Large intestine (tissue), 3 donors: ENCODE data around the gene HMGB2. TPM values are rescaled to one million over a fixed set of nuclear protein-coding genes. Genes with fewer than 3 reads are reported as not detected.

Source experiments
- DNase-seq, 2 donors: peaks; one replicate each; pipeline versions ENCODE4 v3.0.0 to v3.0.0-alpha.2; 2013
- H3K27ac ChIP-seq: one replicate; pipeline ENCODE4 v1.5.1; 2013; ENCODE audit warnings: low read length
- H3K27me3 ChIP-seq: 2 replicates; pipeline ENCODE4 v1.6.1; 2013; ENCODE audit warnings: low read length; ENCODE audit not compliant: control insufficient read depth, insufficient read depth
- H3K36me3 ChIP-seq: 2 replicates; pipeline ENCODE4 v1.6.1; 2013; ENCODE audit warnings: low read length; ENCODE audit not compliant: control insufficient read depth, insufficient read depth
- H3K4me1 ChIP-seq: one replicate; pipeline ENCODE4 v1.6.1; 2013; ENCODE audit warnings: low read length; ENCODE audit not compliant: control insufficient read depth, insufficient read depth
- H3K4me3 ChIP-seq: one replicate; pipeline ENCODE4 v1.5.1; 2013; ENCODE audit warnings: low read length
- H3K9me3 ChIP-seq: one replicate; pipeline ENCODE4 v1.6.1; 2013; ENCODE audit warnings: mild to moderate bottlenecking, low read depth, low read length, moderate library complexity; ENCODE audit not compliant: control insufficient read depth
- WGBS: methylation state at CpG from one replicate; pipeline ENCODE4 v1.1.5; 2013; ENCODE audit warnings: low lambda C conversion rate; ENCODE audit not compliant: insufficient coverage; 5-methylcytosine and 5-hydroxymethylcytosine counted together
- polyA plus RNA-seq: library from polyadenylated mRNA; unstranded; fragments of 120-200 nt; gene quantifications from one replicate; pipeline ENCODE4 v1.2.1, GENCODE V29; 2013

HMGB2 gene
- polyA plus RNA-seq, 1 donor, result 172 TPM

DNA sequence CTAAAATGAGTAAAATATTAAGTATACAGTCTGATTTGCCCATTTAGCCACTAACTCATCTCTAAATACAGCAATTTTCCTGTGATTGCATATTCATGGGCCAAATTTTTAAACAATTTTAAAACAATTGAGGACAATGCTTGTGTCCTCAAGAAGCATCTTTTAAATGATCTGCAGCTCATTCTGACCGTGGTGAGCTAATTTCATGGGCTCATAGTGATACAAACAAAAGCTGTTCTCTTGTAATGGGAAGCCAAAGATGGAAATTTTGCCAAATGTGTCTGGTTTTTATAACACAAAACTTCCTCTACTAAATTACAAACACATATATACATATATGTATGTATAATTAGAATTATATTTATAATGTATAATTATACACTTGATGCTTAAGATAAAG is 39.7 kb downstream of the HMGB2 start:
- no peak overlapping the region for H3K27ac ChIP-seq
- peaks cover 4% of the 10 kb centered on the region for H3K4me1 ChIP-seq
- DNase-seq, result no peak
- no CpG with 5 or more reads among the region's 1 CpG for WGBS
- H3K4me3 ChIP-seq, result no peak overlapping the region
- peaks cover 10% of the 10 kb centered on the region for H3K36me3 ChIP-seq
- no peaks in the 10 kb centered on the region for H3K27me3 ChIP-seq
- no peaks in the 10 kb centered on the region for H3K9me3 ChIP-seq

DNA sequence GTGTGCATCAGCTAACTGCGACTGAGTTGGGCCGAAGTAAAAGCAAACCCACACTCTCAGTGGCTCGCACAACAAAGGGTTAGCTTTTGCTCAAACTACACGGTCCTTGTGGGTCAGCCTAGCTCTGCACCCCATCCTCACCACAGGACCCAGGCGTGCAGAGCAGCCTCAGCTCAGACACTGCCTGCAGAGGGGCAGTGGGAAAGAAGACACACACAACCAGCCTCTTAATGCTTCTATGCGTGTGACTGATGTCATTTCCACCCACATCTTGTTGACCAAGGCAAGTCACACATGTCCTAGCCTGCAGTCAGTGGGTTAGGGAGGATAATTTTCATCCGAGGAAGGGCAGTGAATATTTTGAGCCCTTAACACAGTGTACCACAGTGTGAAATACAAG is 40.5 kb downstream of the HMGB2 start:
- H3K4me1 ChIP-seq, result peaks cover 8% of the 10 kb centered on the region
- no peak overlapping the region for H3K27ac ChIP-seq
- WGBS, result 100% methylated on average over 1 of the region's 7 CpGs
- H3K36me3 ChIP-seq, result peaks cover 10% of the 10 kb centered on the region
- no peak for DNase-seq
- no peaks in the 10 kb centered on the region for H3K27me3 ChIP-seq
- no peak overlapping the region for H3K4me3 ChIP-seq
- no peaks in the 10 kb centered on the region for H3K9me3 ChIP-seq

DNA sequence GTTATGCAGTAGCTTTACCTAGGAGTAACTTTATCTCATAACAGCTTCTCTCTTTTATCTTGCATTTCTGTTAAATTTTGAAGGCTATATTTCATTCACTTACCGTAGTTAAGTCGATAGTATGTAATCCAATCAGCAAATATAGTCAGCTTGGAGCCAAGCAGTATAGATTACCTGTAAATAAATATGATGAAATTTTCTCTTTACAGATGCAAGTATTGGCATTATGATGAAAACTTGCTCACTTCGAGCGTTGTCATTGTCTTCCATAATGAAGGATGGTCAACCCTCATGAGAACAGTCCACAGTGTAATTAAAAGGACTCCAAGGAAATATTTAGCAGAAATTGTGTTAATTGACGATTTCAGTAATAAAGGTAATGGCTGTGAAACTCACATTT is 42.3 kb downstream of the HMGB2 start:
- WGBS, result 91% methylated on average over 3 of the region's 5 CpGs
- Histone ChIP-seq H3K9me3 (peaks cover 9% of the 10 kb centered on the region), H3K27me3 (no peaks in the 10 kb centered on the region), H3K36me3 (peaks cover 5% of the 10 kb centered on the region), H3K27ac (no peak overlapping the region), H3K4me1 (peaks cover 11% of the 10 kb centered on the region), H3K4me3 (no peak overlapping the region)
- DNase-seq, result no peak

DNA sequence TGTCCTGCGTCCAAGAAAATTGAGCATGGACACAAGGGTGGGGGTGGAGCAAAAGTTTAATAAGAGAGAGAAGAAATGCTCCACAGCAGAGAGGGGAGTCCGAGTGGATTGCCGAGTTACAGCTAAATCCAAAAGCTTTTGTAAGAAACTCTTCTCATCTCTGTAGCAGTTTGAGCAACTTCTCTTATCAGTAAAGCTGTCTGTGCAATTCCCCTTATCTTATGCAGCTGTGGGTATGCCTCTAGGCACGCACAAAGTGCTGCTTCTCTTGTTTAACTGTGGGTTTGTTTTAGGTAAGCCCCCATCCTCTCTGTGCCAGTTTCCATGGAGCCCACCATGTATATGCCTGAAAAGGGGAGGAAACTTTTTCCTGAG is 44.8 kb downstream of the HMGB2 start:
- peak overlapping the region; percentile 4 for H3K27ac ChIP-seq
- H3K4me3 ChIP-seq, result no peak overlapping the region
- WGBS, result 20% methylated on average over 2 of the region's 4 CpGs
- peaks cover 14% of the 10 kb centered on the region for H3K9me3 ChIP-seq
- peak in 1 of 2 donors; percentile 56 for DNase-seq
- H3K36me3 ChIP-seq, result peaks cover 11% of the 10 kb centered on the region
- no peaks in the 10 kb centered on the region for H3K27me3 ChIP-seq
- peaks cover 11% of the 10 kb centered on the region for H3K4me1 ChIP-seq

DNA sequence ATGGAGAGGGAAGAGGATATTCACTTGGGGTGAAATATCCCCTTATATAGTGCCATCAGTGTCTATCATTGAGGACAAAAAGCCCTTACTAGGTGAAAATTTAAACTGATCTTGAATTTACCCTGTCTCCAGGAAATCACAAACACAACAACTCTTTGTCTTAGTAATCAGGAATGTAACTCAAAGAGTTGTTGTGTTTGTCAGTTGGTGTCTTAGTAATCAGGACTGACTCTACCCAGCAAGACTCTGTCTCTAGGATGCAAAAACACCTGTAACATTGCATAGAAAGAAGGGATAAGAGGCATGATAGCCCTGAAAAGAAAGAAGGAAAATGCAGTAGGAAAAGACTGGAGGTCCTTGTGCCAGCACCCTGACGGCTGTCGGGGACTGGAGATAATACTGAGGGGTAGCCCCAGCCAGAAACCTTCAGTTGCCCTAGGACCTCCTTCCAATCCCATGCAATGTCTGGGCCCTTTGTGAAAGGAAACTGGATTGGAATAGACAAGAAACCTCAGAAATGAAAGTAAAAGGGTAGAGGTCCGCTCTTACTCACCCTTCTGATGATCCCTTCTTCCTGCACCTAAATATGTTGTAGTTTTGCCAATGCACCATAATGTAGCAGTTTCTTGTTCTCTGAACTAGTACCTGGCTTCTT is 45.3 kb downstream of the HMGB2 start:
- Histone ChIP-seq H3K27ac (peak overlapping the region; percentile 4), H3K9me3 (peaks cover 16% of the 10 kb centered on the region), H3K4me3 (peak overlapping the region; percentile 1)

DNA sequence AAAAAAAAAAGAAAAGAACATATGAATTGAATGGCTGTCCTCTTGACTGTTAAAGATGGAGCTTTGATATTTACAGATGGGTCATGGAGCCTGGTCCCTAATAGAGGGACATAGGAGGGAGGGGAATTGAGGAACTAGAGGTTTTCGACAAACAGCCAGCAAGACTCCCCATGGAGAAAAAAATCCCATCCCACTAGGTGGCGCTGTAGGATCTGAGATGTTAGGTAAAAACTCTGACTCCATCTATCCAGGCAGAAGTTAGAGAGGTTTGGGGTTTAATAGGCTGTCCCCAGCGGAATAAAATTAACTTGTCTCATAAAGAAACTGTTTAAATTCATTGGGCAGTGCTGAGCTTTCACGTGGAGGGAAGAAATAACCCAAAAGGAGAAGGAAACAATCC is 45.9 kb downstream of the HMGB2 start:
- Histone ChIP-seq H3K27me3 (no peaks in the 10 kb centered on the region), H3K4me3 (no peak overlapping the region), H3K9me3 (peaks cover 19% of the 10 kb centered on the region), H3K4me1 (peaks cover 11% of the 10 kb centered on the region), H3K27ac (no peak overlapping the region), H3K36me3 (peaks cover 11% of the 10 kb centered on the region)
- peak; percentile 31 to 40 for DNase-seq
- 90% methylated on average over 2 of the region's 4 CpGs for WGBS

More for the DNA sequence above, 45.3 kb downstream of the HMGB2 start:
- Histone ChIP-seq H3K4me1 (peaks cover 11% of the 10 kb centered on the region), H3K27me3 (no peaks in the 10 kb centered on the region), H3K36me3 (peaks cover 11% of the 10 kb centered on the region)
- DNase-seq, result no peak
- WGBS, result no CpG with 5 or more reads among the region's 3 CpGs

DNA sequence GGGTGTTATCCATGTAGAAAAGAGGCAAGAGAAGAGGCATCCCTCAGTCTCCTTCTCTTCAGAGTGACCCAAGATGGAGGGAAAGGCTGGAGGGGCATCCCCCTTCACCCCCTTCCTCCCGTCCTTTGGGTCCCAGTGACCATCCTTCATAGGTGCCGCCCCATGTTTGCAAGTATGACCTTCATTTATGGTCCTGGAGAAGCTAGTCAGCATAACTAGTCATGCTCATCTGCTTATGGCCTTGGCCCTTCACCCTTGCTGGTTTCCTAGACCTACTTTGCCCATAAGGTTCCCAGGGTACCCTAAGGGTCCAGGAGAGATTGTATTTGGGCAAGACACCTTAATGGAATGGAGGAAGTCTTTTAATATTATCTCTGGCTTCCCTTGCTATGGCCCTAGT is 46.7 kb downstream of the HMGB2 start:
- Histone ChIP-seq H3K4me3 (no peak overlapping the region), H3K9me3 (peaks cover 20% of the 10 kb centered on the region), H3K27ac (no peak overlapping the region), H3K27me3 (no peaks in the 10 kb centered on the region), H3K36me3 (peaks cover 11% of the 10 kb centered on the region), H3K4me1 (peaks cover 11% of the 10 kb centered on the region)
- no peak for DNase-seq
- no CpG with 5 or more reads among the region's 2 CpGs for WGBS

DNA sequence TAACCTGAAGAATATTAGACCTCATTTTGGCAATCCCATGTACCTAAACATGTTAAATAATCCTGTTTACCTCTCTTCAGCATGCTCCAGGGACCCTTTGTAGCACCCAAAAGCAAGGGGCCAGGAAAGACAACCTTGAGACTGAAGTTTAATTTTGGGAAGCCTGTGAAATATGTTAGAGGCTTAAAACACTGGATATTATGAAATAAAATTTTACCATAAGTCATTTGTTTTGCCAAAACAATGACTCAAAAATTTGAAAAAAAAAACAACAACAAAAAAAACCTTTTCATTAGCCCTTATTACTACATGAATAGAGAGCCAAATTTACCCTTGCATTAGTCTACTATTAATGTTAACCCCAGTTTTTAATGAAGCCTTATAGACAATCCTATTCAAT is 49.7 kb downstream of the HMGB2 start:
- no peak overlapping the region for H3K4me3 ChIP-seq
- H3K4me1 ChIP-seq, result peaks cover 7% of the 10 kb centered on the region
- no peak for DNase-seq
- no peak overlapping the region for H3K27ac ChIP-seq
- peaks cover 11% of the 10 kb centered on the region for H3K36me3 ChIP-seq
- H3K9me3 ChIP-seq, result peaks cover 20% of the 10 kb centered on the region
- no peaks in the 10 kb centered on the region for H3K27me3 ChIP-seq

DNA sequence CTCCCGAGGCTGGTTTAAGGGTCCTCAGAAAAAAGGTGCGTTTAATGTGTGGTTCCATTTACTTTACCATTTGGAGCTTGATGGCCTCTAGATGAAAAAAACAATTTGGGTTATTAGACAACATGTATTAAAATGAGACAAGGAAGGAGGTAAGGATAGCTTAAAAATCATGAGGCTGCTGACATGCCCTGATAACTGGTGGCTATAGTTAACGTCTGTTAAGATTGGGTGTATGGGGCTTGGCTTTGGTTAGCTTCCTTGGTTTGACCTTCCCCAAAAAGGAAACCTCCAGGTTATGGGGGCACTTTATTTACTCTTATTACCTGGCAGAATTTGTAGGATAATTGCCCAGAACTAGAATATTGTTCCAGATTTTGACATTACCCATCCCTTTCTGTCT is 51.5 kb downstream of the HMGB2 start:
- WGBS, result no CpG with 5 or more reads among the region's 3 CpGs

DNA sequence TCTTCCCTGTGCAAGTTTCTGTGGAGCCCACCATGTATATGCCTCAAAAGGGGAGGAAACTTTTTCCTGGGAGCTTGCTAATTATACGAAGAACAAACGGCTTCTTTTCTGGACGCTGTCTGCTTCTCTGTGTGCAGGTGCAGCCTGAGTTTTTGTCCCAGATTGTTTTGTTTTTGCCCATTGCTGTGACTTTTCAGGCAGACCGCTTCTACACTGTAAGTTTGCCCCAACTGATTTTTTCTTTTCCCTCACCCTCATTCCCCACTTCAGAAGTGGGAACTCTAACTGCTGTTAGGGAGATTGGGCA is 51.9 kb downstream of the HMGB2 start:
- Histone ChIP-seq H3K9me3 (peaks cover 13% of the 10 kb centered on the region), H3K36me3 (peaks cover 11% of the 10 kb centered on the region), H3K4me1 (no peaks in the 10 kb centered on the region), H3K4me3 (no peak overlapping the region), H3K27ac (no peak overlapping the region), H3K27me3 (no peaks in the 10 kb centered on the region)
- 100% methylated on average over 1 of the region's 4 CpGs for WGBS
- DNase-seq, result no peak

More for the DNA sequence above, 51.5 kb downstream of the HMGB2 start:
- no peaks in the 10 kb centered on the region for H3K4me1 ChIP-seq
- H3K36me3 ChIP-seq, result peaks cover 11% of the 10 kb centered on the region
- peaks cover 17% of the 10 kb centered on the region for H3K9me3 ChIP-seq
- H3K27me3 ChIP-seq, result no peaks in the 10 kb centered on the region
- no peak for DNase-seq
- no peak overlapping the region for H3K4me3 ChIP-seq
- no peak overlapping the region for H3K27ac ChIP-seq
